NCI-H226 (cell line): ENCODE data around the gene HDAC11.
"Not testable (repeated sequence)": the region's sequence is repeated elsewhere in the genome, so short reads cannot be mapped to it uniquely, and the experiment has no call there.

Experiments used
- DNase-seq: peaks from one replicate; pipeline ENCODE4 v3.0.0-alpha.2; 2015

HDAC11 gene

GRCh38 chr3:13508496-13508895 is 28.4 kb downstream of the HDAC11 start:
- no peak for DNase-seq

- no peak for DNase-seq
Measured at GRCh38 chr3:13509059-13509815, 29.1 kb downstream of the HDAC11 start.

- no peak for DNase-seq
Measured at GRCh38 chr3:13509816-13510192, 29.7 kb downstream of the HDAC11 start.

- DNase-seq = no peak
Measured at GRCh38 chr3:13512451-13512850, 32.3 kb downstream of the HDAC11 start.

- DNase-seq = no peak
Measured at GRCh38 chr3:13513051-13513912, 33.2 kb downstream of the HDAC11 start.

GRCh38 chr3:13513913-13514517 is 33.9 kb downstream of the HDAC11 start:
- no peak for DNase-seq

GRCh38 chr3:13514639-13515435 is 34.7 kb downstream of the HDAC11 start:
- DNase-seq = no peak

GRCh38 chr3:13515786-13516759 is 36.0 kb downstream of the HDAC11 start:
- DNase-seq = no peak

- DNase-seq = no peak
Measured at GRCh38 chr3:13516760-13517135, 36.6 kb downstream of the HDAC11 start.

GRCh38 chr3:13517253-13517977 is 37.3 kb downstream of the HDAC11 start:
- DNase-seq = no peak

- DNase-seq = no peak
Measured at GRCh38 chr3:13518516-13518953, 38.4 kb downstream of the HDAC11 start.

GRCh38 chr3:13519006-13519791 is 39.1 kb downstream of the HDAC11 start:
- no peak for DNase-seq

- DNase-seq = no peak
Measured at GRCh38 chr3:13520326-13520880, 40.3 kb downstream of the HDAC11 start.

- no peak for DNase-seq
Measured at GRCh38 chr3:13521309-13521708, 41.2 kb downstream of the HDAC11 start.

- DNase-seq = not testable (repeated sequence)
Measured at GRCh38 chr3:13521749-13522148, 41.6 kb downstream of the HDAC11 start.

GRCh38 chr3:13522236-13522635 is 42.1 kb downstream of the HDAC11 start:
- DNase-seq = no peak

- DNase-seq = no peak
Measured at GRCh38 chr3:13524979-13525669, 45.0 kb downstream of the HDAC11 start.

- DNase-seq = no peak
Measured at GRCh38 chr3:13525827-13526625, 45.9 kb downstream of the HDAC11 start.
